Fibroblast of the aortic adventitia (primary cell): ENCODE results near the gene IMPG1. TPM values are rescaled to one million over a fixed set of nuclear protein-coding genes. Genes with fewer than 3 reads are reported as not detected.

Source experiments
- DNase-seq: peaks from one replicate; pipeline ENCODE4 v3.0.0-alpha.2; 2010; ENCODE audit warnings: low read depth
- H3K4me3 ChIP-seq: 2 replicates; pipeline ENCODE4 v1.5.1; 2011; ENCODE audit warnings: low read depth, mild to moderate bottlenecking, control low read depth, low read length, moderate library complexity
- total RNA-seq: library from RNA; depleted of rRNA; stranded (reverse); fragments of >200 nt; gene quantifications from 2 replicates; pipeline ENCODE4 v1.2.3, GENCODE V29; 2012; ENCODE audit warnings: low replicate concordance
- TF ChIP-seq, protein P1 (sequence below): IDR thresholded peaks from 2 replicates; pipeline ENCODE4 v1.5.1; 2011; ENCODE audit warnings: mild to moderate bottlenecking, low read length, control low read depth, inconsistent platforms; ENCODE audit not compliant: insufficient read depth

IMPG1 gene
- total RNA-seq, 1 donor = not detected

DNA sequence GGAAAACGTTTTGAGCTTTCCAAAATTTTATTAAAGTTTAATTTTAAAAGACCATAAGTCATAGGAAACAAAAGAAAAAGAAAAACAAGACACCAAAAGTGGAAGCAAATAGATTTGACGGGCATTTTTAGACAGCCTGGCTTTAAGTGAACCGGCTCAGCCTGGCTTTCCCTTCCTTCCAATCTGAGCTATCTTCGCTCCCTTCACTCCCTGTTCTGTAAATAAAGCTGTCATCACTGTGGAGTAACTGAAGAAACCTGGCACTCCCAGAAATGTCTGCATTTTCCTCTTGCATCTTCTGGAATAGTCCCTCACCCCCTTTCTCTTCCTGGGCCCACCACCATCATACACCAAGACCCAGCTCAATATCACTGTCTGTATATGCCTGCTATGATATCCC is 131.9 kb downstream of the IMPG1 start:
- TF ChIP-seq, protein P1, sequence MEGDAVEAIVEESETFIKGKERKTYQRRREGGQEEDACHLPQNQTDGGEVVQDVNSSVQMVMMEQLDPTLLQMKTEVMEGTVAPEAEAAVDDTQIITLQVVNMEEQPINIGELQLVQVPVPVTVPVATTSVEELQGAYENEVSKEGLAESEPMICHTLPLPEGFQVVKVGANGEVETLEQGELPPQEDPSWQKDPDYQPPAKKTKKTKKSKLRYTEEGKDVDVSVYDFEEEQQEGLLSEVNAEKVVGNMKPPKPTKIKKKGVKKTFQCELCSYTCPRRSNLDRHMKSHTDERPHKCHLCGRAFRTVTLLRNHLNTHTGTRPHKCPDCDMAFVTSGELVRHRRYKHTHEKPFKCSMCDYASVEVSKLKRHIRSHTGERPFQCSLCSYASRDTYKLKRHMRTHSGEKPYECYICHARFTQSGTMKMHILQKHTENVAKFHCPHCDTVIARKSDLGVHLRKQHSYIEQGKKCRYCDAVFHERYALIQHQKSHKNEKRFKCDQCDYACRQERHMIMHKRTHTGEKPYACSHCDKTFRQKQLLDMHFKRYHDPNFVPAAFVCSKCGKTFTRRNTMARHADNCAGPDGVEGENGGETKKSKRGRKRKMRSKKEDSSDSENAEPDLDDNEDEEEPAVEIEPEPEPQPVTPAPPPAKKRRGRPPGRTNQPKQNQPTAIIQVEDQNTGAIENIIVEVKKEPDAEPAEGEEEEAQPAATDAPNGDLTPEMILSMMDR = no peak
- DNase-seq = no peak
- H3K4me3 ChIP-seq = no peak overlapping the region

DNA sequence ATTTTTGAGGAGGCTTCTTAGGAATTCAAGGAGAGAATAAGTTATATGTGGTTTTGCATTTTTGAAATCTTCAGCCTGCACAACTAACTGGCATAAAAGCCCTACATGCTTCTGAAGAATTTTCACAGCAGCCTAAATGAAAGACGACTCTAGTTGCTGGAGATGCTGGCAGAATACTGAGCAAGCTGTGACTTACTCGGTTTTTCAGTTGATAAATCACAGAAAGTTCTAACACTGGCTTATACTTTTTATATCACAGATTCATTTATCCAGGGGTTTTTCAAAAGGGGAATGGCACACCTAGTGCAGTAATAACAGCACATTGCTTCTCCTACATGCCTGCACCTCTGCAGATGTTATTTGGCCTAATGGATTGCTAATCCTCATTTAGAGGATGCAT is 134.6 kb downstream of the IMPG1 start:
- no peak for DNase-seq
- TF ChIP-seq, protein P1 = no peak
- H3K4me3 ChIP-seq = no peak overlapping the region

DNA sequence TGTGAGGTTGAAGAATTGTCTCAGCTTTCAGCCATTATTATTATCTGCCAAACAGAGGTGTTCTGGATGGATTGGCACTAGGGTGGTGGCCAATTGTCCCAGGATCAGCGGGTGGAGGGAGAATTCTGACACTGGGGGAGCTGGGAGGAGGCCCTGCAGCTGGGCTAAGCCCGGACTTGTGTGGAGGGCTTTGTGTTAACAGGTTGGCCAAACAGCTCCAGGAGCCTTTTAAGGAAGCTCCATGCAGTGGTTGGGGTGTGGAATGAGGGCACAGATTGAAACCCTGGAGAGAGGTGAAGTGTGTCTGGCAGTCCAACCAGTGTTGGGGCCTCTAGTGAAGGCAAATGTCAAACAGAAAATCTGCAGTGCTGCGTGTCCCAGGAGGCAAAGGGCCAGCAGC is 135.8 kb downstream of the IMPG1 start:
- TF ChIP-seq, protein P1 = no peak
- H3K4me3 ChIP-seq = no peak overlapping the region
- DNase-seq = no peak

DNA sequence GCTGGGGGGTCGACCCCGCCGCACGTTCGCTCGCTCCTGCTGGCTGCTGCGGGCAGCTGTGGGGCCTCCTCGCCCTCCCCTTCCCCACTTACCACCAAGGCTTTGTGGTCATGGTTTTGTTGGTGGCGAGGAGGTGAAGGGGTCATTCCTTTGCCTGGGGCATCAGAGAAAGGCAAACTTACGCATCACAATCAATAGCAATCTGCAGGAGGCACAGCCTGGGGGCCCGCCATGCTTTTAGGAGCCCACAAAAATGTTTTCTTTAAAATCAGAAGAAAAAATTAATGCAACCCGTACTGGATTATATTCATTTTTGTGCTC is 137.0 kb downstream of the IMPG1 start:
- TF ChIP-seq, protein P1 = no peak
- peak overlapping the region; percentile 61 for H3K4me3 ChIP-seq
- DNase-seq = no peak

DNA sequence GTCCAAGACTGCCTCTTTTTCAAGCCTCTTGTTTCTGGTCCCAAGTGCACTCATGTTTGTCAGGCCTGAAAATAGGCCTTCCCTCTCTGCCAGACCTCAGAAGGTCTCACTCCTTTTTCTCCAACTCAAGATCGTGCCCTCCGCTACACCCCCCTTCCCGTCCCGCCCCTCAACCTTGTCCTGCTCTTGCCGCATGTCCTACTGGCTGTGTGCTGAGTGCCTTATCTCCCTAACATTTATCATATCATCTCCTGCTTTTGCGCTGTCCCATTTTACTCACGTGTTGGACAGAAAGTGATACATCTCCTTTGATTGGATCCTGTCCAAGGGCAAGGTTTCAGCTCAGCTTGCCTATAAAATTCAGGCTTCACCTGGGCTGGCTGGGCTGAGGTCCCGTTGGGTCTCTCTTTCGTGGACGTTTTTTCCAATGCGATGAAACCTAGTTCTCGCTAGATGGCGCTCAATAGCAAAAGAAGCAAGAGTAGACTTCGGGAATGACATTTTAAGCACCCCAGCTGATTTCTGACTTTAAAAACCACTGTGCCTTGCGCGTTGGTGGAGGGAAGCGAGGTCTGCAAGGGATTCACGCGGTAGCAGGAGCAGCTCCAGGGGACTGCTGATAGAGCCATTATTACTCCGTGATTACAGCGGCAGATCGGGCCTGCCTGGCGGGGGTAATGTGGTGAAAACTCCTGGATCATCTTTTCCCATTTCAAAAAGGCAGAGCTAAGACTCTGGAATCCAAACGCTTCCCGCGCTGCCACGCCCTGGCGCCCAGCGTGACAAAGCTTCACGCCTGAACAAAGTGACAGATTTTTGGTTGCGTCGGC is 137.6 kb downstream of the IMPG1 start:
- H3K4me3 ChIP-seq = peak overlapping the region; percentile 61
- DNase-seq = peak; percentile 80
- TF ChIP-seq, protein P1 = peak; percentile 79

DNA sequence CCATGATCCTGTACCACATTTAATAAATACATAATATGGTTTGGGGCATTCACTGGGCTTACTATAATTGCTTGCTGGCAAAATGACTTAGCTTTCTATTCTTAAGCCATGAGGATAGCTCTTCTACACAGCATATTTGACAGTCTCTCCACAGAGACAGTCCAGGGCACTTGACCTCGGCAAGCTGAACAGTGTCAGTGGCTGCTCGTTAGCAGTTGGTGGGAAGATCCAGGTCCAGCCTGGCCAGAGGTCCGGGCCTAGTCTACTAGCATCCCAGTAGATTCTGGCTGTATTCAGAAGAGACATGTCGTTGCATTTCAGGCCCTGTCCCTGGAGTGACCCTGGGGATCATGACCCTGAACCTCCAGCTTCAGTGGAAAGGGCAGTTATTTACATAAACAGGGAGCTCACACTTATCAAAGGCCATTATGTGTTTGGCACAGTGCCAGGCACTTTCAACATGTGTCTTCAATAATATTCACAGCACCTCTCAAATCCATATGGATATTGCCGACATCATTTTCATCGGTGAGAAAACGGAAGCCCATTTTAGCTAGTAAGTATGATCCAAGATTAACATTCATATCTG is 139.0 kb downstream of the IMPG1 start:
- TF ChIP-seq, protein P1 = no peak
- DNase-seq = no peak
- no peak overlapping the region for H3K4me3 ChIP-seq
